HG03045 (cell line): ENCODE results near the gene FAM171A1.
A peak's percentile ranks its signal among the peaks of the same experiment; 100 is the strongest.
"Not testable (repeated sequence)": the region's sequence is repeated elsewhere in the genome, so short reads cannot be mapped to it uniquely, and the experiment has no call there.

ENCODE experiments used
- ATAC-seq: cut with Tn5 transposase; IDR thresholded peaks from one replicate; pipeline ENCODE4 v1.9.1; 2021; ENCODE audit warnings: mild to moderate bottlenecking, moderate library complexity; ENCODE audit not compliant: unreplicated experiment

Gene FAM171A1

DNA sequence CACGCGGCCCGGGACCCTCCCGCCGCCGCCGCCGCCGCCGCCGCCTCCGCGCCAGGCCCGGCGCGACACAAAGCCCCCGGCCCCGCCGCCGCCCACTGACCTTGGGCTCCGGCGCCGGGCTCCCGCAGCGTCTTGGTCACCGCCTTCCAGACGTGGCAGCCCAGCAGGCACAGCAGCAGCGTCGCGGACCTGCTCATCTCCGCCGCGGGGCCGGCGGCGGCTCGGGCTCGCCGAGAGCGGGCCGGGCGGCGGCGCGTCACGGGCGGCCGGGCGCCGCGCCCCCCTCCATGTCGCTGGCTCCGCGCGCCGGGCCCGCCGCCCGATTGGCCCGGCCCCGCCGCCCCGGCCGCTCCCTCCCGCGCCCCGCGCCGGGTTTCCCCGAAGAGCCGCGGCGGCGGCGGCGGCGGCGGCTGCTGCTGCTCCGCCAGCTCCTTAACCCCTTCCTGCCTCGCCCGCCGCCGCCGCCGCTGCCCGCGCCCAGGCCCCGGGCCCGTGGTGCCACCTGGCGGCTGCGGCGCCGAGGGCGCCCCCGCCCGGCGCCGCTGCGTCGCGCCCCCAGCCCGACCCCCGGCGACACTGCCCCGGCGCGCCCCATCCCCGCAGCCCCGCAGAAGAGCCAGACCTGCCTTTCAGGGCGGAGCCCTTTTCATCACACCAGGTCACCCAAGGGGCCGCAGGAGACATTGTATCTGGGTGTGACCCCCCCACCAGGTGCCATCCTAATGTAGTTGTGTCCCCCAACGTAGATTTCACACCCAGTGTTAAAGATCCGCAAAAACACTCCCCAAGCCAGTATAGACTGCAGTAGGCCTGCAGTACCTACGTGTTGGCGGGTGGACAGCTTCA is at the start of gene FAM171A1:
Gene FAM171A1 (minus strand): TSS at position 434 of the 846 bp plus-strand sequence. CDS start 237 bp downstream, at position 197.
- ATAC-seq: peak; percentile 64

DNA sequence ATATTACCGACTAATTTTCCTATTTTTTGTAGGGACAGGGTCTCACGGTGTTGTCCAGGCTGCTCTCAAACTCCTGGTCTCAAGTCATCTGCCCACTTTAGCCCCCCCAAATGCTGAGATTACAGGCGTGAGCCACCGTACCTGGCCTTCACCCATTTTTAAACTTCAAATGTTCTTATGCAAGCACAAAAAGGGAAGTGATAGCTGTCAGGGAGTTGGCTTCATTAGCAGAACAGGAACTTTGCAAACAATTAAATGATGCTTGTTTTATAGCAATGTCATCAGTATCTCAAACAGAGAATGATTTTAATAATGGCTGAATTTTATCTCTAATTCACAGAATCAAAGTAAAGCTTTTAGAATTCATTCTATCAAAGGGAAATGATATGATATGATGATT is 49.8 kb upstream of the FAM171A1 start:
- ATAC-seq: no peak

DNA sequence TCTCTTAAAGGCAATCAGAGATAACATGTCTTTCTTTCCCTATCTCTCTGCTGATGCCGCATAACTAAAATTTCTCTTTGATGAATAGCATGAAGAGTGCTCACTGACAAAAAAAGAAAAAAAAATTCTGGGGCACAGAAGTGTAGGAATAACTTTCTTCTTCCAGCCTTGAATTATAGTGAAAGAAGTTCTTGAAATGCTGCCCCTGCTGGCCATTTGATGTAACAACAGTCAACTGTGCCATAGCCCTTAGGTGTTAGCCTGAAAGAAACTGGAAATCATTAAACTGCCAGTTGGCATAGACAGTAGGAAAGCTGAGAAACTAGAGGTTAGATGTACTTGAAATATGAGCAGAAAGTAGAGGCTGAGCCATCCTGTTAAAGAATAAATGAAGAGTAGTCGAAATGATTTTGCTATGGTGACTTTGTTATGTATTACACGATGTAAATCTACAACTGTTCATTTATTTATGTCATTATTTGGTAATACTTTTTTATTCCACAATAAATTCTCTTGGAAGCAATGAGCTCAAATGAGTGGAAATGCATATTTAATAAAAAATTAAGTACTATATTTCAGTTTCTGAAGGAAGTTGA is 48.3 kb upstream of the FAM171A1 start:
- no peak for ATAC-seq

DNA sequence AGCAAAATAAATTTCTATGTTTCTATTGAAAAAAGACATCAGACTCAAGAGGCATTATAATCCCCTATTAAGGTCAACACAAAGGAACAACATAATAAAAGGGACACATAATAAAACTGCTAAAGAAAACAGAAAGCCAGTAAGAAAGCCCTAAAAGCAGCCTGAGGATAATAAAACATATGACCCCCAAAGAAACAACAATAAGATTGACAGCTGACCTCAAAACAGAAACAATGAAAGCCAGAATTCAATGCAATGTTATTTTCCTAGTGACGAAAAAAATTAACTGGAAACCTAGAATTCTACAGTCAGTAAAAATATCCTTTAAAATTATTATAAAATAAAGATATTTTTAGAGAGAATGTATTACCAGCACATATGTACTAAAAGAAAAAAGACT is 44.9 kb upstream of the FAM171A1 start:
- ATAC-seq: no peak

DNA sequence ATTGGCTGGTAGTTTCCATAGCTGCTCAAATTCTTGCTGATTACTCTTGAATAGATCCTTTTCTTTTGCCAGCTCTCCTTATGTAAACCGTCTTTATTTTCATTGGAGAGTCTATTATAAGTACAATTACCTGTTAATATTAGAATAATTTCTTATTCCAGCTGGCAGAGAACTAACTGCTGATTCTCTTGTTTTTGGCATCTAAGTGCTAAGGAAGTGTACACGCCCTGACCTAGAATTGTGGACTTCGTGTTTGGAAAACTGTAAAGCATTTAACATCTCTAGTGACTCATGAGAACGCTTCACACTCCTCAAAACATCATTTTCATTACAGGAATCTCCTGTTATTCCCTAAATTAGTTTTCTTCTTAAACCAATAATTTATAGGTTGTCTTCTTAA is 39.9 kb upstream of the FAM171A1 start:
- ATAC-seq: no peak

DNA sequence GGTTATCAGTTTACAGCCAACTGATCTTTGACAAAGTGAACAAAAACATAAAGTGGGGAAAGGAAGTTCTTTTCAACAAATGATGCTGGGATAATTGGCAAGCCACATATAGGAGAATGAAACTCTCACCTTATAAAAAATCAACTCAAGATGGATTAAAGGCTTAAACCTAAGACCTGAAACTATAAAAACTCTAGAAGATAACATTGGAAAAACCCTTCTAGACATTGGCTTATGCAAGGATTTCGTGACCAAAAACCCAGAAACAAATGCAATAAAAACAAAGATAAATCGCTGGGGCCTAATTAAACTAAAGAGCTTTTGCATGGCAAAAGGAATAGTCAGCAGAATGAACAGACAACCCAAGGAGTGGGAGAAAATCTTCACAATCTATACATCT is 38.3 kb upstream of the FAM171A1 start:
- not testable (repeated sequence) for ATAC-seq

DNA sequence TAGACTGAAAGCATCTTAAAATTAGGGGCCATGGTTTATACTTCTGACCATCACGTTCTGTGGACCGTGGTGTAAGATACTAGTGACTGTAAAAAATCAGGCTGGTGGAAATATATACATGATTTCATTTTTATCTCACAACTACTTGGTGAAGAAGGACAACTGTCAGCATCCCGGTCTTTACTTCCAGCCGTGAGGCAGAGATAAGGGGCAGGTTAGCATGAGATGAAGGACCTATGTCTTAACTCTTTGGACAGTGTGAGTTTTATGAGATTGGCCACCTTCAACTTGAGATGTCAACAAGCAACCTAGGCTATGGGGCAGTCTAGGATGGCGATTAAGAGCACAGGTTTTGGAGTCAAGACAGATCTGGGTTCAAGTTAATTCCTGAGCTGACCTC is 37.5 kb upstream of the FAM171A1 start:
- ATAC-seq: no peak

DNA sequence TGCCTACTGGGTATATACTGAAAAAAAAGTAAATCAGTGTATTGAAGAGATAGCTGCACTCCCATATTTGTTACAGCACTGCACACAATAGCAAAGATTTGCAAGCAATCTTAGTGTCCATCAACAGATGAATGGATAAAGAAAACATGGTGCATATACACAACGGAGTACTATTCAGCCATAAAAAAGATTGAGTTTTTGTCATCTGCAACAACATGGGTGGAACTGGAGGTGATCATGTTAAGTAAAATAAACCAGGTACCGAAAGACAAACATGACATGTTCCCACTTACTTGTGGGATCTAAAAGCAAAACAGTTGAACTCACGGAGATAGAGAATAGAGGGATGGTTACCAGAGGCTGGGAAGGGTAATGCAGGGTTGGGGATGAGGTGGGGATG is 34.2 kb upstream of the FAM171A1 start:
- ATAC-seq: no peak

DNA sequence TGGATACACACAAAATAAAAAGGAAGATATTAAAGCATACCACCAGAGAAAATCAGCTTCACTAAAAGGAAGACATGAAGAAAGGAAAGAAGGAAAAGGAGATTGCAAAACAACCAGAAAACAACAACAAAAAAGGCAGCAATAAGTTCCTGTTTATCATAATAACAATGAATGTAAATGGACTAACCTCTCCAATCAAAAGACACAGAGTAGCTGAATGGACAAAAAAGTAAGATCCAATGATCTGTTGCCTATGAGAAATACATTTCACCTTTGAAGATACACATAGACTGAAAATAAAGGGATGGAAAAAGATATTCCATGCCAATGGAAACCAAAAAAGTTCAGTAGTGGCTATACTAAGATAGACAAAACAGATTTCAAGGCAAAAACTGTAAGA is 30.3 kb upstream of the FAM171A1 start:
- ATAC-seq: no peak

DNA sequence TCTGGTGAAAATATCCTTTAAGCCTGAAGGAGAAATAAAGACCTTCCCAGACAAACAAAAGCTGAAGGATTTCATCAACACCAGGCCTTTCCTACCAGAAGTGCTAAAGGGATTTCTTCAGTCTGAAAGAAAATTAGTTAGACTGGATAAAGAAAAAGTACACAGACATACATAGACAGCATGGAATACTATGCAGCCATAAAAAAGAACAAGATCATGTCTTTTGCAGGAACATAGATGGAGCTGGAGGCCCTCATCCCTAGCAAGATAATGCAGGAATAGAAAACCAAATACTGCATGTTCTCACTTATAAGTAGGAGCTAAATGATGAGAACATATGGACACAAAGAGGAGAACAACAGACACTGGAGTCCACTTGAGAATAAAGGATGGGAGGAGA is 29.4 kb upstream of the FAM171A1 start:
- not testable (repeated sequence) for ATAC-seq

DNA sequence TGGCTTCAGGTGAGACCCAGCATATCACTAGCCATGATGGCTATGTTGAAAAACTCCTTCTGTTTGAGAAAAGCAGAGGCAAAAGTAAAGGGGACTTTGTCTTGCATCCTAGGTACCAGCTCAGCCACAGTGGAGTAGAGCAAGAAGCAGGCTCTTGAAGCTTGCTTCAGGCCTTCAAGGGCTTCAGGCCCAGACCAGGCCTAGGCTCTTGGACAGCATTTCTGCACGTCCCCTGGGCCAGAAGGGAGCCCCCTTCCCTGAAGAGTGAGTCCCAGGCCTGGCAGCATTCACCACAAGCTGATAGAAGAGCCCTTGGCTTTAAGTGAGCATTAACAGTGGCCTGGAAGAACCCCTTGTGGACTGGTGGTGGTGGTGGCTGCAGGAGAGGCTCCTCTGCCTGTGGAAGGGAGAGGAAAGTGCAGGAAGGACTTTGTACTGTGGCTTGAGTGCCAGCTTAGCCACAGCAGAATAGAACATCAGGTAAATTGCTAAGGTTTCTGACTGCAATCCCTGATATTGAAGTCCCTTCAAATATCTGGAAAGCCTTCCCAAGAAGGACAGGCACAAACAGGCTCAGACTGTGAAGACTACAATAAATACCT is 28.1 kb upstream of the FAM171A1 start:
- ATAC-seq: no peak

DNA sequence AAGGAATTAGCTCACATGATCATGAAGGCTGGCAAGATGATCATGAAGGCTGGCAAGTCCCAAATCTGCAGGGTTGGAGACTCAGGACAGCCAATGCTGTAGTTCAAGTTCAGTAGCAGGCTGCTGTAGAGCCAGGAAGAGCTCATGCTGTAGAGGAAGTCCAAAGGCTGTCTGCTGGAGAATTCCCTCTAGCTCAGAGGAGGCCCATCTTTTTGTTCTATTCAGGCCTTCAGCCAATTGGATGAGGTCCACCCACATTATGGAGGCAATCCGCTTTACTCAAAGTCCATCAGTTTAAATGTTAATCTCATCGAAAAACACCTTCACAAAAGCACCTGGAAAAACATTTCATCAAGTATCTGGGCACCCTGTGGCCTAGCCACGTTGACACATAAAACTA is 24.8 kb upstream of the FAM171A1 start:
- ATAC-seq: no peak

DNA sequence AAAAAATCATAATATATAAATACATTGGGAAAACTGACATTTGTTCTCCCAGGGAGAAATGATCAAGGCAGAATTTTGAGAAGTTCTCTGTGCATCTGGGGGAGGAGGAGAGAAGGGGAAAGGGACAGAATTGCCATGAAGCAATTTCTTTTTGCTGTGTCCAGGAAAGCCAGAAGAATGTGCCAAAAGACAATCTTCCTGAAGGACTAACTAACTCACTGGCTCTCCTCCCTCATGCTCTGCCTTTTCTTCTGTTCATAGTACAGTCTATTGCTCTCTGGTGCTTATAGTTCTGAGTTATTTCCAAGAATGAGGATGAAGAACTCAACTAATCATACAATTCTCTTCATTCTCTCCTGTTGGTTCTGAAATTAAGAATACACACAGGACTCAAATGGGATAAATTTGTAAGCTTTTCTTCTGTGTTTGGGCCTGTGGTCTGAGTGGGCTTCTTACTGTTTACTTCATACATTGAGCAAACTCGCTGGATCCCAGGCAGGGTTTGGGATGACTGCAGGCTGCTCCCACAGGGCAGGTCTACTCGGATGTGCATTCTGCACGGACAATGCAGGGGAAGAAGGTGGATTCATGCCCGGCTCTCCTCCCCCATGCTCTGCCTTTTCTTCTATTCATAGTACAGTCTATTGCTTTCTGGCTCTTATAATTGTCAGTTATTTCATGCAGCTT is 22.2 kb upstream of the FAM171A1 start:
- no peak for ATAC-seq

DNA sequence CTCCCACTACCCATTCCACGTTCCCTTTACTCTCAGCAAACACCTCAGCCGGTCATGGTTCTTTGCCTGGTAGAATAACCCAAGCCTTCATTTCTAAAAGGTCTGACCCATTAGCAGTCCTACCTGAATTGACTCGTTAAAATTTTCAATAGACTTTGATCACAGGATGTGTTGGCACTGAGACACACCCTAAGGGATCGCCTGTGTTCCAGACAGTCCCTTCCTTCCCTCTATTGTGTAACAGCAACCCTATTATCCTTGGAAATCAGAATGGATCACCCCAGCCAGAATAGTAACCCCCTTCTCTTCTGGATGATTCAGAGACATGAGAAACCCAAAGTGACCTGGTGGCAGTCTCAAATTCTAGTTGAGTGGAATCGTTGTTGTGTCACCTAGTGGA is 20.4 kb upstream of the FAM171A1 start:
- ATAC-seq: no peak

DNA sequence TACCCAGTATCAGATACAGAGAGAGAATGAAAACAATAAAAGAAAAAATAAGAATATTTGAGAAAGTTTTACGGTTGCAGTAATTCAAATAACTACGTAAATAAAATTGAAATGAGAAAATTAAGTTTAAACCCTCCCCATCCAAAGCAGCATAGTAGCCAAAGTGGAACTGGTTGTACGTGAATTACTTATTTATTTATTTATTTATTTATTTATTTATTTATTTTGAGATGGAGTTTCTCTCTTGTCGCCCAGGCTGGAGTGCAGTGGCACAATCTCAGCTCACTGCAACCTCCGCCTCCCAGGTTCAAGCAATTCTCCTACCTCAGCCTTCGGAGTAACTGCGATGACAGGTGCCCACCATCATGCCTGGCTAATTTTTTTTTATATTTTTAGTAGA is 17.1 kb upstream of the FAM171A1 start:
- not testable (repeated sequence) for ATAC-seq

DNA sequence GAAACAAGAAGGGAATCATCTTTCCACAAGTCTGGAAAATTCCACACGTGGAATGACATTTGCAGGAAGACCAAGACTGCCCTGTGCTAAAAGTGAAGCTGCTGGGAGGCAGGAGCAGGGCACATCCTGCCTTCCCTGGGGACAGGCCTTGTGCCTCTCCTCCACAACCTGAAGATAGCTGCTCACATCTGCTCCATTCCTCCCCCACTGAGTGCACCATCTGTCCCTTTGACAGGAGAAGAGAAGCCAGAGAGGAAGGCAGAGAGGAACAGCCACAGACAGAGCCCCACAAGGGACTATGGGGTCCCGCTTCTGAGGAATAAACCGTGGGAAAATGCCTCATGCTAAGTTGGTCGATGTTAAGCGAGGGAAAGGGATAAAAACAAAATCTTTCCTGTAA is 15.9 kb upstream of the FAM171A1 start:
- ATAC-seq: no peak

DNA sequence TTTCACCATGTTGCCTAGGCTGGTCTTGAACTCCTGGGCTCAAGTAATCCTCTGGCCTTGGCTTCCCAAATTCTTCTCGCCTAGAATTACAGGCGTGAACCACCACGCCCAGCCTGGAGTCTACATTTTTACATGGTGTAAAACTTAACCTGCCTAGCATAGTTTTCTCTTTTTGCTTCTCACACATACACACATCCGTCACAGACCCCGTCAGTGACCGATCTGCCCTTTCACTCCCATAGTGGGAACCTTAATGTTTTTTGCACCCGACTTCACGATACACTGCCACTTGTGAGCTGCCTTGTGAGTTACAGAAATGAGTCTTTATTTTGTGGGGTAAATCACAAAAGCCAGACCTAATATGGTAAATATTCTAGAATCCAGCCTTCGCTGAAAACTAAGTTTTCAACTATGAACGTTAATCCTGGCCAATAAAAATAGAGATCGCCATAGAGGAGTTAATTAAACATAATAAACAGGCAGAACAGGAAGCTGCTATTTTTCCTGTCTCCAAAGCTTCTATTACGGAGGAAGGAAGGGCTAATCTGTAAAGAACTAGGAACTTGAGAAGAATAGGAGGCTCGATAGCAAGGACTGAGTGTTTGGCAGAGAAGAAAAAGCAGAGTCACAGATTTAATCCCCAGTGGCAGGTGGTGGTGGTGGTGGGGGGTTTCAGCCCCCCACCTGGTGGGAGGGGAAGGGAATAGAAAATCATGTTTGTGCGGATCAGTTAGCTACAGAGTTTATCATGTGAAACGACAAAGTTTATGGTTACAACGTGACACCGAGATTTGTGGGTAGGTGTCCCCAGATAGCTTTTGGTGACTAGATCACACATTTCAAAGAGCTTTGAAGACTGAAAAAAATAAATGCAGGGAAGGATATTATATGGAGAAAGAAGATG is 14.7 kb upstream of the FAM171A1 start:
- ATAC-seq: no peak

DNA sequence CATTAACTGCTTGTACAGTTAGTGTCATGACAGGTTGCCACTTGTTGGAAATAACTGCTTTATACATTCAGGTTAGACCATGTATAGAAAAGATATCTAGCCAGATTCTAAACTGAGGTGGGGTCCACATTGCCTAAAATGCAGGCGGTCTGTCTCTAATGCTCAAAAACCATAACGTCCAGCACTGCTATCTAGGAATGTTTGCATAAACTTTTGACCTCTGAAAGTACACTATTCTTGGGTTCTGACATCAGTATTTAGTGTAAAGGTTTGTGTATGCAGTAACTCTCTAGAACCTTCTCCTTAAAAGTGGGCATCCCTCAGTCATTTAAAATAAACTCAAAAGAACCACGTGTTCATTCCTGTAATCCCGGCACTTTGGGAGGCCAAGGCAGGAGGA is 10.3 kb upstream of the FAM171A1 start:
- ATAC-seq: no peak

DNA sequence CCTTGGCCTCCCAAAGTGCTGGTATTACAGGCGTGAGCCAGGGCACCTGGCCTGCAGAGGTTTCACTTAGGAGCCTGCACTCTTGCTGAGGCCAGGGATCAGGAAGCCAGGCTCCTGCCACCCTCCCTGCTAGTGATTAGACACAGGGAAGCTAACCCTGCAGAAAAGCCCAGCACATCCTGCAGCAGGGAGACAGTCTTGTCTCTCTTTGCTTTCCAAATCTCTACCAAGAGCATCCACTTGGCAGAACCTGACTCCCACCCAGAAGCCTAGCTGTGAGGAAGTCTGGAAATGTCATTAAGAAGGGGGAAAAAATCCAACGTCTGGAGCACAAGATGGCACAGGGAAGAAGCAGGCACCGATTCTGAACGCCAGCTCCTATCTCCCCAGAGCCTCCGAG is 8.0 kb upstream of the FAM171A1 start:
- no peak for ATAC-seq

DNA sequence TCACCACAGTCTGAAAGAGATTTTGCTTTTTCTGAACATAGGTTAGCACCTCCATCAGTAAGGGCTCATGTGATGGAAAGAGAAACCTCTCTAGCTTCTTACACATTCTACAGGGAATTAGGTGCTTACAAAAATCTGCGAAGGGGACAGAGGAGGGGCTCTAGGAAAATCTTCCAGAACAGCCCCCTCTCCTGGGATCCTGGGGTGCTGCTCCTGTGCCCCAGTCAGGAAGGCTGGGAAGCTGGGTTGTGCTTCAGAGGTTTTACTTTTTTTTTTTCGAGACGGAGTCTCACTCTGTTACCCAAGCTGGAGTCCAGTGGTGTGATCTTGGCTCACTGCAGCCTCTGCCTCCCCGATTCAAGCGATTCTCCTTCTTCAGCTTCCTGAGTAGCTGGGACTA is 7.5 kb upstream of the FAM171A1 start:
- ATAC-seq: no peak

DNA sequence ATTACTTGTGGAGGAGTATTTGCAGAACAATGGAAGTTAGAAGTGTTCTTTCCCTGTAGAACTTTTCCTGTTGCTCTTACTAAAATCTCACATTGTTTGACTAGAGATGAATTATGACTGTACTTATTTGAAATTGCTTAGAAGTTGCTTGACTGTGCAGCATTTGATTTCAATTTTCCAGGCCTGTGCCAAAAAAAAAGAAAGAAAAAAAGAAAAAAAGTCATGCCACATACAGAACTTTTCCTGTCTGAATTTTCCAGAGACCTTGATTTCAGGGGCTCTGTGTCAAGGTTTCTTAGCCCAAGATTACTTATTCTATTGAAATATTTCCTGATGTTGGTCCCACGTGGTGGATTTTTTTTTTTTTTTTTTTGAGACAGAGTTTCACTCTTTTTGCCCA is 3.5 kb upstream of the FAM171A1 start:
- no peak for ATAC-seq
